Measurements from ENCODE around the gene CLTC. TPM values are rescaled to one million over a fixed set of nuclear protein-coding genes. Genes with fewer than 3 reads are reported as not detected.

The CLTC gene
- total RNA-seq, 4 donors from 2014 or later: 141 to 284 (median 237) TPM

- no peak for TF ChIP-seq CTCF (IDR thresholded peaks at IDR 0.05; ENCODE audit: low read depth)
Observed at GRCh38 chr17:59616253-59616920, 3.3 kb upstream of the CLTC start.

- no peak for TF ChIP-seq CTCF (IDR thresholded peaks at IDR 0.05; ENCODE audit: low read depth)
Observed at GRCh38 chr17:59617156-59617732, 2.5 kb upstream of the CLTC start.

- no peak for TF ChIP-seq CTCF (IDR thresholded peaks at IDR 0.05; ENCODE audit: low read depth)
Observed at GRCh38 chr17:59619035-59619297, 729 bp upstream of the CLTC start.

GRCh38 chr17:59620064-59620359, 317 bp downstream of the CLTC start:
- TF ChIP-seq CTCF (IDR thresholded peaks at IDR 0.05; ENCODE audit: low read depth): no peak

GRCh38 chr17:59620518-59621259, 994 bp downstream of the CLTC start:
- TF ChIP-seq CTCF (IDR thresholded peaks at IDR 0.05; ENCODE audit: low read depth): no peak

GRCh38 chr17:59621771-59622170, 2.1 kb downstream of the CLTC start:
- no peak for TF ChIP-seq CTCF (IDR thresholded peaks at IDR 0.05; ENCODE audit: low read depth)

GRCh38 chr17:59623151-59623550, 3.5 kb downstream of the CLTC start:
- no peak for TF ChIP-seq CTCF (IDR thresholded peaks at IDR 0.05; ENCODE audit: low read depth)
